ENCODE measurements around the gene SAMD11.

SAMD11 gene

DNA sequence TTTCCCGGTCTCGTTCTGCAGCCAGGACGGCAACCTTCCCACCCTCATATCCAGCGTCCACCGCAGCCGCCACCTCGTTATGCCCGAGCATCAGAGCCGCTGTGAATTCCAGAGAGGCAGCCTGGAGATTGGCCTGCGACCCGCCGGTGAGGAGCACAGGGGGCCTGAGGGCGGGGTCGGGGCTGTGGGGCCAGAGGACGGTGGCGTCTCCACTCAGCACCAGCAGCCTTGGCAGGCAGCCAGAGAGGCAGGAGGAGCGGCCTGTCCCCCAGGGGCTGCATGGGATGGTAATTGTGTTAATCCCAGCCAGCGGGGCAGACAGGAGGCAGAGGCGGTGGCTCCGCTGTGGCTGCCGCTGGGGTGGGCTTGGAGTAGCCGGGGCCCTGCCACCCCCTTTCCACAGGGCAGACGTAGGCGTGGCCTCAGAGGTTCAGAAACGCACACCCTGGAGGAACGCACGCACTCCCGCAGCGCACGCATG, 12.1 kb downstream of the SAMD11 start:
- H3K27ac ChIP-seq, result no peak overlapping the region
- no peak for TF ChIP-seq ZFX (IDR thresholded peaks at IDR 0.05)
- TF ChIP-seq, protein P1, sequence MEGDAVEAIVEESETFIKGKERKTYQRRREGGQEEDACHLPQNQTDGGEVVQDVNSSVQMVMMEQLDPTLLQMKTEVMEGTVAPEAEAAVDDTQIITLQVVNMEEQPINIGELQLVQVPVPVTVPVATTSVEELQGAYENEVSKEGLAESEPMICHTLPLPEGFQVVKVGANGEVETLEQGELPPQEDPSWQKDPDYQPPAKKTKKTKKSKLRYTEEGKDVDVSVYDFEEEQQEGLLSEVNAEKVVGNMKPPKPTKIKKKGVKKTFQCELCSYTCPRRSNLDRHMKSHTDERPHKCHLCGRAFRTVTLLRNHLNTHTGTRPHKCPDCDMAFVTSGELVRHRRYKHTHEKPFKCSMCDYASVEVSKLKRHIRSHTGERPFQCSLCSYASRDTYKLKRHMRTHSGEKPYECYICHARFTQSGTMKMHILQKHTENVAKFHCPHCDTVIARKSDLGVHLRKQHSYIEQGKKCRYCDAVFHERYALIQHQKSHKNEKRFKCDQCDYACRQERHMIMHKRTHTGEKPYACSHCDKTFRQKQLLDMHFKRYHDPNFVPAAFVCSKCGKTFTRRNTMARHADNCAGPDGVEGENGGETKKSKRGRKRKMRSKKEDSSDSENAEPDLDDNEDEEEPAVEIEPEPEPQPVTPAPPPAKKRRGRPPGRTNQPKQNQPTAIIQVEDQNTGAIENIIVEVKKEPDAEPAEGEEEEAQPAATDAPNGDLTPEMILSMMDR (conservative IDR thresholded peaks at IDR 0.05), result no peak

DNA sequence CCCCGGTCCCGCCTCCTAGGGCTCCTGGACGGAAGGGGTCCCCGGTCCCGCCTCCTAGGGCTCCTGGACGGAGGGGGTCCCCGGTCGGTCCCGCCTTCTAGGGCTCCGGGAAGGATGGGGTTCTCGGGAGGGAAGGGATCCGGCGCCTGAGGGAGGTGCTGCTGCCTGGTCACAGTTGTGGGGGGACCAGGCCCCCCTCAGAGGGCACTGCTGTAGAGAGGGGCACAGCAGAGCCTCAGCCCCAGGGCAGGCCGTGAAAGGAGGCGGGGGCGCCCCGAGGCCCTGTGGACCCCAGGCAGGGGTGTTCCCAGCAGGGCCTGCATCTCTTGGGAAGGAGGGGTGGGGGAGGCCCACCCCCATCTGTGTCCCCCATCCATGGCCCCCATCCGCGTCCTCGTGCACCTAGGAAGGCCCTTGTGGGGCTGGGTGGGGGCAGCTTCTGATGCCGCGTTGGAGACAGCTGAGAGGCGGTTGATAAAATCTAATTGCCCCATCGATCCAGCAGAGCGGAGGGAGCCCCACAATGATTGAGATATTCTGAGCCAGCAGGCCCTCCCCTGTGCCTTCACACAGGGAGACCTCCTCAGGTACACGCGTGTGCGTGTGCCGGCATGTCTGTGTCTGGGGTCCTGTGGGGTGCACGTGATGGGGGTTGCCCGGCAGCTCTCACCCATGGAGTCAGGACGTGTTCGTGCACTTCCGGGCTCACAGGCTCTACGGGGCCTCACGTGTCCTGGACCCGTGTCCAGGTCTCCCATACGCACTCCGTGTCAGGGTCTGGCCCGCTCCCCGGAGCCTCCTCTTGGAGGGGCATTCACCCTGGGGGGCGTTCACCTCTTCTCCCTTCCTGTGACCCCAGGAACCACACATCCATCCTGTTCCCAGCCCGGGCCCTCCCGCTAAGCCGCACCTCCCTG, 12.9 kb downstream of the SAMD11 start:
- H3K27ac ChIP-seq, result no peak overlapping the region
- no peak for TF ChIP-seq ZFX (IDR thresholded peaks at IDR 0.05)
- TF ChIP-seq, protein P1 (conservative IDR thresholded peaks at IDR 0.05), result no peak

DNA sequence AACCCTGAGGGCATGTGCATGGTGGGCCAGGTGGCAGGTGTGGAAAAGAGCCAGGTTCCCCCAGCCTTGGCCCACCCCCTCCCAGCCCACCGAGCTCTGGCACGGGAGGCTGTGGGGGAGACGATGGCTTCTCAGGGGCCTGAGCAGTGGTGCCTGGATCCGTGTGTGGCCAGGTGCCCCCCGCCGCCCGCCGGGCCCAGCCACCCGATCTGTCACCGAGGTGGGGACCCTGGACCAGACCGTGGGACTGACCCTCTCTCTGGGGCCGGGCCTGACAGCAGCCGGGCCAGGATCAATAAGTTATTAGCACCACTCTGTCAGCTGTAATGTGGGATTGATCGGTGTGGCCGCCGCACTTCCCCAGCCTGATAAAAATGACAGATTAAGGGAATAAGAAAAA, 13.8 kb downstream of the SAMD11 start:
- H3K27ac ChIP-seq, result no peak overlapping the region
- no peak for TF ChIP-seq ZFX (IDR thresholded peaks at IDR 0.05)
- TF ChIP-seq, protein P1 (conservative IDR thresholded peaks at IDR 0.05), result no peak

DNA sequence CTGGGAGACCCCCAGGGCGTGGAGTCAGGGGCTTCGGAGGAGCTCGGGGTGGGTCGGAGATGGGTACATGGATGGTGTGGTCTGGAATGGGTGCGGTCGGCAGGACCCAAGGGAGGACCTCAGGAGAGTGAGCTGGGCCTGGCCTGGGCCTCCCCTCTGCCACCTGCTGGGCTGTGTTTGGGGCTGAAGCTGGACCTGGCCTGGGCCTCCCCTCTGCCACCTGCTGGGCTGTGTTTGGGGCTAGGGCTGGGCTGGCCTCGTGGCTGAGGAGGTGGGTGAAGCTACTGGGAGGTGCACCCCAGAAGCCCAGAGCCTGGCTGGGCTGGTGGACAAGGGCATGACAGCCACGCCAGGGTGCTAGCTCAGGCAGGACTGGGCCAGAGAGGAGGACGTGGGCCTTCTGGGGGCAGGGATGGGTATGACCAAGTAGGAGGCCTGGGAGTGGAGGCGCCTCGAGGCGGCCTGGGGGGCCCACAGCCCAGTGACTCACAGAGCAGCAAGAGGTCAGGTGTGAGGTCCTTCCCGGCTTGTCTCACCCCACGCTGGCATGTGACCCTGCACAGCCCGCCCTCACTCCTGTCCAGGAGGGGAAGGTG, 14.5 kb downstream of the SAMD11 start:
- TF ChIP-seq, protein P1 (conservative IDR thresholded peaks at IDR 0.05), result no peak; the same call in 1 of the 2 replicates
- H3K27ac ChIP-seq, result no peak overlapping the region

DNA sequence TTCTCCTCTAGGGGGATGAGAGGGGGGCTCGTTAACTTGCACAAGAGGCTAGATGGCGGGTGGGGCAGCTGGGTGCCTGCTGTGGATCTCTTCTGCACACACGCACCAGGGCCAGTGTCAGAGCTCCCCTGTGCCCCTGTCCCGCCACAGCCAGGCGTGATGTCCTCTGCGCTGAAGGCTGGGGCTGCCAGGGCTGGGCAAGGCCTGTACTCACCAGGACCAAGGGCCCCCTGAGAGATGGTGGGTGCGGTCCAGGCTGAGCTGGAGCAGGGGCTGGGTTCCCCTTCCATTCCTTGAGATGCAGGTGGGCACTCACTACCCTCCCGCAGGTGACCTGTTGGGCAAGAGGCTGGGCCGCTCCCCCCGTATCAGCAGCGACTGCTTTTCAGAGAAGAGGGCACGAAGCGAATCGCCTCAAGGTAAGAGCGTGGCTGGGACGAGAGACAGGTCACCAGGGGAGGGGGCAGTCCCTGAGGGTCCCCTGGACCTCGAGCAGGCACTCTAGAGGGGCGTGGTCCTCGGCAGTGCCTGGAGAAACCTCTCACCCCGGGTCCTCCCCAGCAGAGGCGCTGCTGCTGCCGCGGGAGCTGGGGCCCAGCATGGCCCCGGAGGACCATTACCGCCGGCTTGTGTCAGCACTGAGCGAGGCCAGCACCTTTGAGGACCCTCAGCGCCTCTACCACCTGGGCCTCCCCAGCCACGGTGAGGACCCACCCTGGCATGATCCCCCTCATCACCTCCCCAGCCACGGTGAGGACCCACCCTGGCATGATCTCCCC, 15.2 kb downstream of the SAMD11 start:
- no peak overlapping the region for H3K27ac ChIP-seq
- TF ChIP-seq, protein P1 (conservative IDR thresholded peaks at IDR 0.05), result no peak
- TF ChIP-seq ZFX (IDR thresholded peaks at IDR 0.05), result no peak

DNA sequence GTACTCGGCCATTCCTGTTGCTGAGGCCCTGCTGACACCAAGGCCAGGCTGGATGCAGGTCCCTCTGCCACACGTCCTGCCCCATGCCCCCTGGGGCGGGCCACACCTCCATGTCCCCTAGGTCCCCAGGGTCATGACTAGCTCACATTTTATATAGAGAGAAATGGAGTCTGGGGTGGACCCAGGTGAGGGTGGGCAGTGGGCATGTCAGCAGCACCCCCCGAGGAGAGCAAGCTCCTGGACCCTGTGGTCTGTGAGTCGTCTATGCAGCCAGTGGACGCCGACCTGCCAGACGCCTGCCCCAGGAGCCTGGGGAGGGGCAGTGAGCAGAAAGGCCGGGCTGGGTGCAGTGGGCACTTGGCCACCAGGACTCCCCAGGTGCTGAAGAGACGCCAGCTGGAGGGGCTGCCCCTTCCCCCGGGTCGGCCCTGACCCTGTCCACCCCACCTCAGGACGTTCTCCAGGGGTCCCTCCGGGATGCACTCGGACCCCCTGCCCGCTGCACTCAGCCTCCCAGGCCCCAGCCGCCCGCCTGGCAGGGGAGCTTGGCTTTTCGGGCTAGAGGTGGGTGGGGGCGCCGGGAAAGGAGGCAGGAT, 15.9 kb downstream of the SAMD11 start:
- no peak overlapping the region for H3K27ac ChIP-seq
- TF ChIP-seq, protein P1 (conservative IDR thresholded peaks at IDR 0.05), result no peak
- TF ChIP-seq ZFX (IDR thresholded peaks at IDR 0.05), result no peak

Data from C4-2B (cell line).